ENCODE measurements around the gene LVRN. TPM values are rescaled to one million over a fixed set of nuclear protein-coding genes. Genes with fewer than 3 reads are reported as not detected.
A peak's percentile ranks its signal among the peaks of the same experiment; 100 is the strongest.

Gene LVRN
- total and polyA plus RNA-seq, 5 donors = 0.14 to 1.3 (median 0.25) TPM

DNA sequence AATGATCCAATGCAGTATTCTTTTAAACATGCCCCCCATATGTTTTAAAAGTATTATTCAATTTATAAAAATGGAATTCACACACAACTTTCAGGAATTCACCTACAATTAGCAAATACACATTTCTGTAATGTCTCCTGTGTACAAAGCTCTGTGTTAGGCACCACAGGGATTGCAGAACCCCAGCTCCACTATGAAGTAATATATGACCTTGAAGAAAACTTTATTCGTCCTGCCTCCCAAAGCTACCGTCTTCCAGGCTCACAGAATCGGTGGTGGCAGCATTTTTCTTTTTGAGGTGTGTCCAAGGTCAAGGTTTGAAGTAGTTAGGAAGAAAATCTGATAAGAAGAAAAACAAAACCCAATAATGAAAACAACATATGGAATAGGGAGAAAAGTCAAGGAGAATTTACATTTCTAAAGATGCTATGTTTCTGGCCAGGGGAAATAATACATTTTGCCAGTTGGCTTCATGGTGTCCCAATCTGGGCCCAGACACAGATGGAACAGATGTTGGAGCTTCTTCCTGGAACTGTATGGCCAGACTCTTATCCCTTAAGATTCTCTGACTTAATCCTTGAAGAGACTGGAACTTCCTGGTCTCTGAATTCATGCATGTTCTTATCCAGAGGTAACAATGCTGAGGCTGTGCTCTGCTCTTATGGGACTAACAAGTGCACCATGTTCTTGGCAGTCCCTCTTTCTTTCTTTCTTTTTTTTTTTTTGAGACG lies 22.0 kb upstream of the LVRN start:
- 73% methylated on average over 4 of the region's 4 CpGs for WGBS
- DNase-seq = no peak
- peak in 1 of 2 donors; percentile 63 for ATAC-seq
- Histone ChIP-seq H3K4me3 (ENCODE audit: low read length) (no peak overlapping the region), H3K27me3 (ENCODE audit: control insufficient read depth, insufficient read depth) (no peaks in the 10 kb centered on the region), H3K27ac (ENCODE audit: low read length) (no peak overlapping the region), H3K9me3 (ENCODE audit: control insufficient read depth, low read length) (no peaks in the 10 kb centered on the region), H3K4me1 (ENCODE audit: control insufficient read depth, insufficient read depth, low read length) (no peaks in the 10 kb centered on the region)
- intact Hi-C loops (cut with DNase I) = no loop called here

DNA sequence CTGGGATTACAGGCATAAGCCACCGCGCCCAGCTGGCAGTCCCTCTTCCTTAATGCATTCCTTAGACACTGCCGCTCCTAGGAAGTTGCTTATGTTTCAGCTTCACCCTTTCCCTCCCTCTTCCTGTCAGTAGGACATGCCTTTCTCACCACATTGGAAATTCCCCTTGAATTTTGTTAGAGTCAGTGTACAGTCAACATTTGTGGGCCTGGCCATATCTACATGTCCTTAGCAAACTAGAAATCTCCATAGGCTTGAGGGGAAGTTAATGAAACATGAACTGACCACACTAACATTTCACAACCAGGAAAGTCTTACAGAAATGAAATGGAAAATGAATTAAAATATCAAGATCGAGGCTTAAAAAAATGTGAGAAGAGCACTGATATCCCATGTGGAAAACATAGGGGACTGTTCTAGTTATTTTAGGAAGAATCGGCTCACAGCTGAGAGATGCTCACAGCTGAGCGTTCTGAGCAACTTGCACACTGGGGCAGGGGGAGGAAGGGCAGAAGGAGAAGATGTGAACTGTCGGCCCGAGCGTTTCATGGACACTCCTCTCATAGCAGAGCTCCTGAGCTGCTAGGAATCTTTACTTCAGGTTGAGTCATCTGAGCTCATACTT lies 21.1 kb upstream of the LVRN start:
- Histone ChIP-seq H3K4me3 (ENCODE audit: low read length) (no peak overlapping the region), H3K27me3 (ENCODE audit: control insufficient read depth, insufficient read depth) (no peaks in the 10 kb centered on the region), H3K4me1 (ENCODE audit: control insufficient read depth, insufficient read depth, low read length) (no peaks in the 10 kb centered on the region), H3K9me3 (ENCODE audit: control insufficient read depth, low read length) (no peaks in the 10 kb centered on the region), H3K27ac (ENCODE audit: low read length) (no peak overlapping the region)
- 83% methylated on average over 9 of the region's 9 CpGs for WGBS
- ATAC-seq = no peak
- no peak for DNase-seq
- intact Hi-C loops (cut with DNase I) = no loop called here

- no peaks in the 10 kb centered on the region for H3K4me1 ChIP-seq (ENCODE audit: control insufficient read depth, insufficient read depth, low read length)
- DNase-seq = no peak
- no peak for ATAC-seq
- H3K27me3 ChIP-seq (ENCODE audit: control insufficient read depth, insufficient read depth) = no peaks in the 10 kb centered on the region
- H3K4me3 ChIP-seq (ENCODE audit: low read length) = no peak overlapping the region
- no peaks in the 10 kb centered on the region for H3K9me3 ChIP-seq (ENCODE audit: control insufficient read depth, low read length)
- H3K27ac ChIP-seq (ENCODE audit: low read length) = no peak overlapping the region
- intact Hi-C loops (cut with DNase I) = no loop called here
- WGBS = 88% methylated on average over 3 of the region's 3 CpGs
Measured at GRCh38 chr5:115944501-115944900, 17.8 kb upstream of the LVRN start.

GRCh38 chr5:115946655-115947054 lies 15.6 kb upstream of the LVRN start:
- no peaks in the 10 kb centered on the region for H3K27me3 ChIP-seq (ENCODE audit: control insufficient read depth, insufficient read depth)
- 89% methylated on average over 2 of the region's 2 CpGs for WGBS
- intact Hi-C loops (cut with DNase I) = no loop called here
- no peak overlapping the region for H3K27ac ChIP-seq (ENCODE audit: low read length)
- H3K4me1 ChIP-seq (ENCODE audit: control insufficient read depth, insufficient read depth, low read length) = no peaks in the 10 kb centered on the region
- DNase-seq (no peak), ATAC-seq (no peak)
- H3K9me3 ChIP-seq (ENCODE audit: control insufficient read depth, low read length) = no peaks in the 10 kb centered on the region
- no peak overlapping the region for H3K4me3 ChIP-seq (ENCODE audit: low read length)

- H3K4me1 ChIP-seq (ENCODE audit: control insufficient read depth, insufficient read depth, low read length) = no peaks in the 10 kb centered on the region
- H3K27ac ChIP-seq (ENCODE audit: low read length) = no peak overlapping the region
- WGBS = 93% methylated on average over 2 of the region's 2 CpGs
- H3K9me3 ChIP-seq (ENCODE audit: control insufficient read depth, low read length) = no peaks in the 10 kb centered on the region
- ATAC-seq (no peak), DNase-seq (no peak)
- no peaks in the 10 kb centered on the region for H3K27me3 ChIP-seq (ENCODE audit: control insufficient read depth, insufficient read depth)
- intact Hi-C loops (cut with DNase I) = no loop called here
- no peak overlapping the region for H3K4me3 ChIP-seq (ENCODE audit: low read length)
Measured at GRCh38 chr5:115947260-115947659, 15.0 kb upstream of the LVRN start.

DNA sequence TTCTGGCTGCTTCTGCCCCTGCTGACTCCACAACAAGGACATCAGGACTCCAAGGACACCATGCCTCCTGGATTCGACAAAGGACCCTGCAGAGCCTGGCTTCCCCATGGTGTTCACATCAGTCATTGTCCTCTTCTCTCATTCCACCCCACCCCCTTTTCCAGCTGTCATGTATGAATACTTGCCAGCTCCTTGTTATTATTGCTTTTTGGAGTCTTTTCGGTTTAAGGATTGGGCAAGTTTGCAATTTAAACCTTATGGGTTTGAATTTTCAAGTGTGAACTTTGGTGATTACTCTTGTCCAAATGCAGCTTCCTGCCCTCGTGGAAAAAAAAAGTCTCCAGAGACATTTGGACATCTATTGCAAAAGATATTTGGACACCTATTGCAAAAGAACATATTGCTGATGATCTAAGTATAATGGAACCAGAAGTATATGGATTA lies 14.2 kb upstream of the LVRN start:
- Histone ChIP-seq H3K4me3 (ENCODE audit: low read length) (no peak overlapping the region), H3K27ac (ENCODE audit: low read length) (no peak overlapping the region), H3K27me3 (ENCODE audit: control insufficient read depth, insufficient read depth) (no peaks in the 10 kb centered on the region), H3K4me1 (ENCODE audit: control insufficient read depth, insufficient read depth, low read length) (no peaks in the 10 kb centered on the region), H3K9me3 (ENCODE audit: control insufficient read depth, low read length) (no peaks in the 10 kb centered on the region)
- DNase-seq = no peak
- intact Hi-C loops (cut with DNase I) = no loop called here
- ATAC-seq = no peak
- 51% methylated on average over 3 of the region's 3 CpGs for WGBS

DNA sequence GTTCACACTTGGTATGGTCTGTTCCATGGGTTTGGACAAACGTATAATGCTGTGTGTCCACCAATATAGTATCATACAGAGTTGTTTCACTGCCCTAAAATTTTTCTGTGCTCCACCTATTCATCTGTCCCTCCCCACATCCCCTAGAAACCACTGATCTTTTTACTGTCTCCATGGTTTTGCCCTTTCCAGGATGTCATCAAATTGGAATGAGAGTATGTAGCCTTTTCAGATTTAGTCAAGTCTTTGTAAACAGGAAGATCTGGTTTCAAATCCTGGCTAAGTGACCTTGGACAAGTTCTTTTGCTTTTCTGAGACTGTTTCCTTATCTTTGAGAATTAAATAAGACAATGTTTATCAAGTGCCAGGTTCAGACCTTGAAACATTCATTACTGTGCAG lies 13.2 kb upstream of the LVRN start:
- no peaks in the 10 kb centered on the region for H3K9me3 ChIP-seq (ENCODE audit: control insufficient read depth, low read length)
- no peak overlapping the region for H3K4me3 ChIP-seq (ENCODE audit: low read length)
- ATAC-seq (no peak), DNase-seq (no peak)
- H3K27me3 ChIP-seq (ENCODE audit: control insufficient read depth, insufficient read depth) = no peaks in the 10 kb centered on the region
- intact Hi-C loops (cut with DNase I) = no loop called here
- H3K4me1 ChIP-seq (ENCODE audit: control insufficient read depth, insufficient read depth, low read length) = no peaks in the 10 kb centered on the region
- H3K27ac ChIP-seq (ENCODE audit: low read length) = no peak overlapping the region
- 85% methylated on average over 1 of the region's 1 CpG for WGBS

DNA sequence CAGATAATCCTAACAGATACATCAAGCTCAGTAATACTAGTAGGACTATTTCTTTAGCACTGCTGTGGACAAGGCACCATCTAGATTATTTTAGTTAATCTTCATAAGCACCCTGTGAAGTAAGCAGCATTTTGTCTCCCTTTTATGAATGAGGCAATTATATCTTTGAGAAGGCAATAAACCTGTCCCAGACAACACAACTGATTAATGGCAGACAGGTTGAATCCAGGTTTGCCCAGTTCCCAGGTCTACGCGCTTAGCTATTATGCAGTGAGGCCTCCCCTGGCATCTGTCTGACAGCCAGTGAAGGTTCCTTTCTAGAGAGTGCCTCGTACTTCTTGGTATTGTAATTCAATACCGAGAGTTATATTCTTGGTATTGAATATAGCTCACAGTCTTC lies 9.7 kb upstream of the LVRN start:
- no peak for ATAC-seq
- Histone ChIP-seq H3K27ac (ENCODE audit: low read length) (no peak overlapping the region), H3K9me3 (ENCODE audit: control insufficient read depth, low read length) (no peaks in the 10 kb centered on the region), H3K4me3 (ENCODE audit: low read length) (no peak overlapping the region), H3K4me1 (ENCODE audit: control insufficient read depth, insufficient read depth, low read length) (no peaks in the 10 kb centered on the region), H3K27me3 (ENCODE audit: control insufficient read depth, insufficient read depth) (peaks cover 2% of the 10 kb centered on the region)
- intact Hi-C loops (cut with DNase I) = no loop called here
- 59% methylated on average over 4 of the region's 4 CpGs for WGBS
- DNase-seq = no peak

DNA sequence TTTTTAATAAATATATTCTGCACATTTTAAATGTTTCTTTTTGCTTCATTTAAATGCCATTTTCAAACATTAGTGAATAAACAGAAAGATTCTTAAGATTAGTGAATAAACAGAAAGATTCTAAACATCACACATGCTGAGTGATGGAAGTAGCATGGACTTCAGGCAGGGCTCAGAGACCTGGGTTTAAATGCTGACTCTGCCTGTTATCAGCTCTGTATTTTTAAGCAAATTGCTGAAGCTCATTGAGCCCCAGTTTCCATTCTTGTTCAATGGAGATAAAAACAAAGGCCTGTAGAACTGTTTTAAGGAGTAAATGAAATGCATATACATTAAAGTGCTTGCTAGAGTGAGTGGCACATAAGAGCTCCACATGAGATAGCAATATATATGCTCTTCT lies 8.1 kb upstream of the LVRN start:
- Histone ChIP-seq H3K27ac (ENCODE audit: low read length) (no peak overlapping the region), H3K4me1 (ENCODE audit: control insufficient read depth, insufficient read depth, low read length) (no peaks in the 10 kb centered on the region), H3K27me3 (ENCODE audit: control insufficient read depth, insufficient read depth) (peaks cover 3% of the 10 kb centered on the region), H3K9me3 (ENCODE audit: control insufficient read depth, low read length) (no peaks in the 10 kb centered on the region), H3K4me3 (ENCODE audit: low read length) (no peak overlapping the region)
- no peak for DNase-seq
- no peak for ATAC-seq
- intact Hi-C loops (cut with DNase I) = no loop called here

GRCh38 chr5:115956957-115957356 lies 5.3 kb upstream of the LVRN start:
- H3K9me3 ChIP-seq (ENCODE audit: control insufficient read depth, low read length) = no peaks in the 10 kb centered on the region
- intact Hi-C loops (cut with DNase I) = no loop called here
- no peak for DNase-seq
- no peak overlapping the region for H3K27ac ChIP-seq (ENCODE audit: low read length)
- ATAC-seq = no peak
- 78% methylated on average over 6 of the region's 6 CpGs for WGBS
- H3K4me1 ChIP-seq (ENCODE audit: control insufficient read depth, insufficient read depth, low read length) = no peaks in the 10 kb centered on the region
- H3K27me3 ChIP-seq (ENCODE audit: control insufficient read depth, insufficient read depth) = peaks cover 3% of the 10 kb centered on the region
- H3K4me3 ChIP-seq (ENCODE audit: low read length) = no peak overlapping the region

DNA sequence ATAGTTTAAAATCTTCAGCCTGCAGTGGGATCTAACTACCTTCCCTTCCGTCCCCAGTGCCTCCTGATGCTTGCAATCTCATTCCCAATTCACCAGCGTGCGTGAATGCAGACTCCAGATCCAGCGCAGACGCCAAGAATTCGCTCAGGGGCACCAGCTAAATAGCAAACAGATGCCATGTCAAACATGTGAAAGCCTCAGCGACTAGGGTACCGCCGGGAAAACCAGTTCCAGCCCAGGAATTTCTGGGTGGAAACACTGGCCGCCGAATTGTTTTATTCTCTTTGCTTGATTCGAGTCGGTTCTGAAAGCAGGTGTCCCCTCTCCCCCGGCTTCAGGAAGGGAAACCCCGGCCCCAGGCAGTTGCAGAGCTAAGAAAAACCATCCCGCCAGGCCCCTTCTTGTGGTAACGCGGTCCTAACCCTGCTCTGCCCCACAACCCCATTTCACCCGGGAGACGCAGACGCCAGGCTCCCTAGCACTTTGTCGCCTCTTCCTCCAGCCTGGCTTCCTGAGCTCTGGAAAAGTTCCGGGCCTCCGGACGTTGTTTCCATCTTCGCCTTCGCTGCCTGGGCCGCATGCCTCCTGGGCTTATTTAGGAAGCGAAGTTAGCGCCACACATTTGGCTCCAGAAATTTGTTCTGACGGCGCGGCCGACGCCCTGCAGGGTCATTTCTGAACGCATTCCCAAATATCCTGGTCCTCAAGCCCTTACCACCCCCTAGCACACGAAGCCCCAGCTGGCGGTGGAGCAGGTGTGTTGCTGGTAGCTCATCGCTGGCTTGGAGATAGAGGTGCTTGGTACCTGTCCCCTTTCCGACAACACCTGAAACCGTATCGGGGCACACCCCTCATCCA lies 665 bp upstream of the LVRN start:
- H3K27me3 ChIP-seq (ENCODE audit: control insufficient read depth, insufficient read depth) = peaks cover 3% of the 10 kb centered on the region
- no peak overlapping the region for H3K27ac ChIP-seq (ENCODE audit: low read length)
- WGBS = 7% methylated on average over 42 of the region's 42 CpGs

More for the DNA sequence above, 665 bp upstream of the LVRN start:
- intact Hi-C loops (cut with DNase I) = no loop called here
- H3K4me1 ChIP-seq (ENCODE audit: control insufficient read depth, insufficient read depth, low read length) = no peaks in the 10 kb centered on the region
- DNase-seq (peak in 2 of 3 donors; percentile 53 to 54), ATAC-seq (peak; percentile 7 to 63)
- peak overlapping the region; percentile 29 for H3K4me3 ChIP-seq (ENCODE audit: low read length)
- H3K9me3 ChIP-seq (ENCODE audit: control insufficient read depth, low read length) = no peaks in the 10 kb centered on the region

Measured in right cardiac atrium (tissue), 5 donors.